22Rv1 (cell line): Measurements from ENCODE around the gene ESPNL.

Experiments used
- CTCF ChIP-seq: fragments of 450-650 bp; IDR thresholded peaks from 2 replicates; pipeline ENCODE4 v1.5.1; 2017; ENCODE audit warnings: mild to moderate bottlenecking
- ZFX ChIP-seq: fragments of 450-650 bp; IDR thresholded peaks from 2 replicates; pipeline ENCODE4 v1.6.1; 2017; ENCODE audit warnings: antibody characterized with exemption, borderline replicate concordance

GRCh38 chr2:238170386-238171071, 70.4 kb downstream of the ESPNL start:
- TF ChIP-seq CTCF (no peak), ZFX (no peak)
